Medulla oblongata (tissue), 1 donor: ENCODE results near the gene PTPRH.

Experiments used
- DNase-seq: peaks from one replicate; pipeline ENCODE4 v3.0.0-alpha.2; 2015; ENCODE audit errors: extremely low spot score

PTPRH gene

DNA sequence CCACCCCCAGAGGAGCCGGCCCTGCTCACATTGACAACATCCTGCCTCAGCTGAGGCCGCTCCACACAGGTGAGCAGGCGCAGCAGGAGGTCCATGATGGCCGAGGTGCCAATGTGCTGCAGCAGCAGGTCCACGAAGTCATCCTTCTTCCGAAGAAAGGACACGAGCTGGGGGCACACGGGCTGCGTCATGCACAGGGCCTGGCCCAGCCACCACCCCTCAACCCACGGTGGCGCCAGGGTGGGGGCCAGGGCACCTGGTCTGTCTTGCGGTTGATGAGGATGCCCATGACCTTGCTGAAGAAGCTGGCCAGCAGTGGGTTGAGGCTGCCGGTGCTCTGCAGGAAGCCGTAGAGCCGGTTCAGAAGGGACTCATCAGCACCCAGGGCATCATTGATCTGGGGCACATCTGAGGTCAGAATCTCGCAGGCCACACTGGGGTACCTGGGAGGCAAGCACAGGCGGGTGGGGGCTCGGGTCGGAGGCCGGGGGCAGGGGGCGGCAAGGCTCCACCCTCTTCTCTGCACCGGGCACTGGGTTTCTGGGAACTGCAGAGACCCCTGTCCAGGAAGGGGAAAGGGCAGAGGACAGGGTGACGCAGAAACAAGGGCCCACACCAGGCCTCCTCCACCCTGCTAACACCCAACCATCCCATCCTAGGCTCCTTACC, 36.1 kb upstream of the PTPRH start:
- DNase-seq, result no peak

GRCh38 chr19:55244004-55244680, 34.8 kb upstream of the PTPRH start:
- DNase-seq, result no peak

- DNase-seq, result no peak
Observed at GRCh38 chr19:55242517-55242916, 33.2 kb upstream of the PTPRH start.

DNA sequence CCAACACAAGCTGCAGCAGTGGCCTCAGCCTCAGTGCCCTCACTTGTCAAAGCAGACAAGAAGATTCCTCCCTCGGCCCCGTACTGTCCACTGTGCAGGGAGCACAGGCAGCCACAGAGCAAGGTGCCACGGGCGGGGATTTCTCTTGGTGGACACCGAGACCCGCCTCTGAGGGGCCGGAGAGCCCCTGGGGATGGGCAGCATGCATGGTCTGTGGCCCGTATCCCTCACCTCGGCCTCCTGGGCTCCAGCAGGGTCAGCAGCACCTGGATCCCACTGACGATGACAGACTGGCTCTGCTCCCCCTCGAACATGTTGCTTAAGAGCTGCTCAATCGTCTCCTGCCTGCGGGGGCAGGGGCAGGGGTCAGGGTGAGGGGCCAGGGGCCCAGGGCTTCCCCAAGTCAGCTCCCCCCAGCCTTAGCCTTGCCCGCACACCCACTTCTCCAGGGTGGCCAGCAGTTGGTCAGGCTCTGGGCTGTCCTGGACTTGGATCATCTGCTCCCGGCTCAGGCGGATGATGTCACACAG, 32.7 kb upstream of the PTPRH start:
- no peak for DNase-seq

DNA sequence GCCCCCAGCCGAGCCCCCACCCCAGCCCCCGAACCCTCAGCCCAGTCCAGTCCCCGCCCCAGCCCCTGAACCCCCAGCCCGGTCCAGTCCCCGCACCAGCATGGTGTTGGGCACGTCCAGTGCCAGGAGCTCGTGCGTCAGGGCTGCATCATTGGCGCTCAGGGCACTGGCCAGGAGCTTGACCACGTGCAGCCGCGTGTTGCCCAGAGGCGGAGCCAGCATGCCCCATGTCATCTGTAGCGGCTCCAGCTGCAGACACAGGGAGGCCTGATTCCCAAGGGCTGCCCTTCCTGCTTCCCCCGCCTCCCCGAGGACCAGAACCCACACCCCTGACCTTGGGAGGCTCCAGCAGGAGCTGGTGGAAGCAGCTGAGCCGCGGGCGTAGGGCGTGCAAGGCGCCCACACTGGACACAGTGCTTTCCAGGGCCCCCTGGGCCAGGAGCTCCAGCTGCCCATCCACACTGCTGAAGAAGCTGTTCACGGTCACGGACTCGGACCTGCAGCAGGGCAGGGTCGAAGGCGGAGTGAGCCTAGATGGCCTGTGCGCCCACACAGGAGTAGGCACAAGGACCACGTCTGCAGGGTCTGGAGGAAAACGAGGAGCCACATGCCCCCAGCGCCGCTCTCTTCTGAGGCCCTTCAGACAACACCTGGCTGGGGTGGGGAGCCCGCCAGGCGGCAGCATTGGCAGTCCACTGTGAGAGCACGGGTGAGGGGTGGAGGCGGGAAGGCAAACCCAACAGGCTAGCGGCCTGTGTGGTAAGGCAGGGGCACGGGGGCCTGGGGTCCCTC, 32.0 kb upstream of the PTPRH start:
- no peak for DNase-seq

DNA sequence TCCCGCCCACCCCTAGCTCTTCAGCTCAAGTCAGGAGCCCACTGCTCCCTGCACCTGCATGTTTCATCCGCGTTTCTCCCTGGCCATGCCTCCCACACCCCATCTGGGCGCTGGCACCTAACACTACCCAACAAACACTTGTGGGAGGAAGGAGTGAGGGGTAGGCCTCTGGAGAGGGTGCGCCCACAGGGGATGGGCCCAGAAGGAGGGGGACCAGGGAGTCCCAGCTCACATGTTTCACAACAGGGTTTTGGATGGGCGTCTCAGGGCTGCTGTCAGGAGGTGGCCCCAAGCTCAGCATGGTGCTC, 31.4 kb upstream of the PTPRH start:
- DNase-seq, result no peak

- no peak for DNase-seq
Observed at GRCh38 chr19:55239004-55239403, 29.7 kb upstream of the PTPRH start.

- no peak for DNase-seq
Observed at GRCh38 chr19:55238030-55238429, 28.7 kb upstream of the PTPRH start.

- no peak for DNase-seq
Observed at GRCh38 chr19:55232986-55233385, 23.7 kb upstream of the PTPRH start.

- DNase-seq, result no peak
Observed at GRCh38 chr19:55232286-55232602, 22.9 kb upstream of the PTPRH start.

DNA sequence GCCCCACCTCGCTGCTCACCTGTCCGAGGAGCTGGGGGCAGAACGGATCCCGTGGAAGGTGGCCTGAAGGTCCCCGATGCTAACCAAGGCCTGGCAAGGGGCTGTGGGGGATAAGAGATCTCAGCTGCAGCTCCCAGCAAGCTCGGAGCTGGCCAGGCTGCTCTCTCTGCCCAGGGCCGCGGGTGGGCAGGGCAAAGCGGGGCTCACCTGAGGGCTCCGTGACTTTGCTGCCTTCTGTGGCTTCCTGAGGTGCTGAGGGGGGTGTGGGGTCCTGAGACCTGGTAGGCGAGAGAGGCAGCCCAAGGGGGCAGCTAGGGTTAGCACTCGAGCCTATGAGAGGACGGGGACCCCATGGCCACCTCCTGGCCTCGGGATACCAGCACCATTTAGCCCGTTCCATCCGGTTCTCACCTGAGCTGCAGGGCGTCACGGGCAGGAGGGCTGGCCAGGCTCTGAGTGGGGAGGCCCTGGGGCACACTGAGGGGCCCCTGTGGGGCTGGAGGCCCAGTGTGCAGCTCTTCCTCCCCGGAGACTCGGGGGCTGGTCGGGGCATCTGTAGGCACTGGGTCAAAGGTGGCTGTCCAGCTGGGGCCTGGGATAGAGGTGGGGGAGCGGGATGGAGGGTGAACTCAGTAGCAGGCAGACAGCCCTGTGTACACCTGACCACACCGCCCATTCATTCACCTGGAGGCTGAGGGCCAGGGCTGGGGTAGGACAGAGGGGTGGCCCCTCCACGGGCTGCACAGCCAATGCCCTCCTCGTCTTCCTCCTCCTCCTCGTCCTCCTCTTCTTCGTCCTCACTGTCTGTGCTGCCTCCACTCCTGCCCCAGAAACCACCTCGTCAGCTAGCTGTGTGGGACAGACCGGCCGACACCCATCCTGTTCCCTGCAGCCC, 22.3 kb upstream of the PTPRH start:
- no peak for DNase-seq

GRCh38 chr19:55230780-55231179, 21.5 kb upstream of the PTPRH start:
- DNase-seq, result no peak

- DNase-seq, result no peak
Observed at GRCh38 chr19:55230329-55230728, 21.0 kb upstream of the PTPRH start.

DNA sequence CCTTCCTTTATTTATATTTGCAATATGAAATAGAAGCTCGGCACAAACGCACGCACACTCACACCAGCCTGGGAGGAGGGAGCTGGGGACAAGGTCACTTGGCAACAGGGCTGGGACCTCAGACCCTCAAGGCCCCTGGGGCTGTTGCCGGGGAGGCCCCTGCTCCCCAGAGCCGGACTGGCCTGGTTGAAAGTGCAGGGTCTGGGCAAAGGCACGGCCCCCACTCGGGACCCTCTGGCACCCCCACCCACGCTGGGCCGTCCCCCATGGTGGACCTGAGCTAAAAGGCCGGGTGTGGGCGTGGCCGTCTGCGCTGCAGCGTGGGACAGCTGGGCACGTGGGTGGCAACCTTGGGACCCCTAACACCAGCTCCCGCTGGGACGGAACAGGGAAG, 20.5 kb upstream of the PTPRH start:
- no peak for DNase-seq

GRCh38 chr19:55229145-55229788, 20.0 kb upstream of the PTPRH start:
- DNase-seq, result no peak

- DNase-seq, result no peak
Observed at GRCh38 chr19:55228403-55229031, 19.2 kb upstream of the PTPRH start, which contains the start of gene TMEM86B. TMEM86B (minus strand) TSS chr19:55228763; CDS start chr19:55228741, 22 bp downstream.

- no peak for DNase-seq
Observed at GRCh38 chr19:55228015-55228391, 18.7 kb upstream of the PTPRH start.

- no peak for DNase-seq
Observed at GRCh38 chr19:55227241-55228014, 18.1 kb upstream of the PTPRH start.

DNA sequence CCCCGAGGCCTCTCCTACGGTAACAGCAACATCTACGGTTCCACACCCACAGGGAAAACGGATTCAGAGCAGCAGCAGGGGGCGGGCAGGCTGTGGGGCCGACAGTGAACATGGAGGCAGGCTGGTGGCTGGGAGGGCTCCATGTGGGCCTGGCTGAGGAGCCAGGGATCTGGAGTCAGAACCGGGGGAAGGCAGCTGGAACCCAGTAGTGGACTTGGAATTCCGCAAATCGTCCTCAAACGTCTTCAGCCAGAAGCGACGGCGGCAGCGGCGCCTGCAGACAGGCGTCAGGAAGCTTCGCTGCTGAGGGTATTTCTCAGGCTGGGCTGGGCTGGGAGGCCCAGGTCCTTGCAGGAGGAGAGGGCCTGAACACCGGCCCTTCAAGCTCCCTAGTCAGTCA, 17.5 kb upstream of the PTPRH start:
- DNase-seq, result no peak

DNA sequence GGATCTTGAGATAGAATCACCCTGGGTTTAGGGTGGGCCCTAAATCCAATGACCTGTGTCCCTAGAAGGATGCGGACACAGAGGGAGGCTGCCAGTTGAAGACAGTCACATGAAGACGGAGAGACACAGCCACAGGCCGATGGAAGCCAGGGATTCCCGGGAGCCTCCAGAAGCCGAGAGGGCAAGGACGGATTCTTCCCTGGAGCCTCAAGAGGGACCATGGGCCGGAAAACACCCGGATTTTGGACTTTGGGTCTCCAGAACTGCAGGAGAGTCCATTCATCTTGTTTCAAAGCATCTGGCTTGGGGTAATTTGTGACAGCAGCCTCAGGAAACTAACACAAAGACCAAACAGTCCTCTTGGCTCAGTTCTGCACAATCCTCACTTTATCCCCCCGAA, 17.0 kb upstream of the PTPRH start:
- DNase-seq, result no peak
